Testis (tissue), 2 donors: Measurements from ENCODE around the gene NANS.

Experiments used
- CTCF ChIP-seq, 3 experiments: fragments of 450-650 bp in 2 of 3; fragments of 200-600 bp in 1 of 3; sonication (generic) in 1 of 3; IDR thresholded peaks; one replicate each; pipeline ENCODE4 v1.5.1; 2016 to 2019; ENCODE audit warnings: antibody characterized with exemption in 3 of 3, mild to moderate bottlenecking in 2 of 3, moderate library complexity in 1 of 3
- POLR2A ChIP-seq: fragments of 450-650 bp; IDR thresholded peaks from one replicate; pipeline ENCODE4 v1.6.1; 2017; ENCODE audit warnings: antibody characterized with exemption, mild to moderate bottlenecking, moderate library complexity

GRCh38 chr9:98010445-98010844 is 46.1 kb upstream of the NANS start:
- TF ChIP-seq CTCF (IDR thresholded peaks at IDR 0.05) (no peak), POLR2A (no peak)
